NCI-H524 treated with DMSO at 0.1 percent for 48 hours (cell line): ENCODE results near the gene ITPKC.

Source experiments
- DNase-seq: peaks from one replicate; lab custom pipeline; 2025; lab: John Stamatoyannopoulos, UW

The ITPKC gene

GRCh38 chr19:40716482-40717324, at the start of gene ITPKC, which contains the start of gene COQ8B:
Gene ITPKC (plus strand): TSS chr19:40717112. CDS start chr19:40717136, 24 bp downstream.
Gene COQ8B (minus strand): TSS chr19:40716886. CDS start chr19:40714632, 2,254 bp downstream.
- DNase-seq = peak; percentile 72

GRCh38 chr19:40667602-40668001, 49.3 kb upstream of the ITPKC start:
- no peak for DNase-seq

GRCh38 chr19:40668991-40669614, 47.8 kb upstream of the ITPKC start:
- DNase-seq = no peak

- DNase-seq = no peak
These were observed 45.5 kb upstream of the ITPKC start for GRCh38 chr19:40671404-40671803.

GRCh38 chr19:40672038-40672437, 44.9 kb upstream of the ITPKC start:
- DNase-seq = no peak

- no peak for DNase-seq
These were observed 44.2 kb upstream of the ITPKC start for GRCh38 chr19:40672573-40673299.

- no peak for DNase-seq
These were observed 43.5 kb upstream of the ITPKC start for GRCh38 chr19:40673397-40673796.

- no peak for DNase-seq
These were observed 42.6 kb upstream of the ITPKC start for GRCh38 chr19:40674291-40674690.

- DNase-seq = no peak
These were observed 39.8 kb upstream of the ITPKC start for GRCh38 chr19:40677156-40677555.

GRCh38 chr19:40681039-40681438, 35.9 kb upstream of the ITPKC start:
- DNase-seq = no peak

- DNase-seq = no peak
These were observed 34.4 kb upstream of the ITPKC start for GRCh38 chr19:40682431-40682964.

- DNase-seq = no peak
These were observed 33.5 kb upstream of the ITPKC start for GRCh38 chr19:40683437-40683836.

GRCh38 chr19:40684280-40684679, 32.6 kb upstream of the ITPKC start:
- DNase-seq = no peak

- no peak for DNase-seq
These were observed 31.8 kb upstream of the ITPKC start for GRCh38 chr19:40685016-40685526.

- DNase-seq = no peak
These were observed 31.3 kb upstream of the ITPKC start for GRCh38 chr19:40685563-40685962.

GRCh38 chr19:40686882-40687524, 29.9 kb upstream of the ITPKC start:
- no peak for DNase-seq

GRCh38 chr19:40687525-40688016, 29.3 kb upstream of the ITPKC start:
- no peak for DNase-seq

GRCh38 chr19:40688309-40688708, 28.6 kb upstream of the ITPKC start:
- no peak for DNase-seq

GRCh38 chr19:40688987-40689338, 27.9 kb upstream of the ITPKC start:
- DNase-seq = no peak

- no peak for DNase-seq
These were observed 27.4 kb upstream of the ITPKC start for GRCh38 chr19:40689339-40690049.
